GM18517 (cell line): Measurements from ENCODE around the gene LIPJ.

Source experiments
- ATAC-seq: cut with Tn5 transposase; IDR thresholded peaks from one replicate; pipeline ENCODE4 v1.9.1; 2021; ENCODE audit warnings: mild to moderate bottlenecking, moderate library complexity; ENCODE audit not compliant: unreplicated experiment

Gene LIPJ

GRCh38 chr10:88586462-88586861, at the start of gene LIPJ:
LIPJ (plus strand) TSS chr10:88586762; CDS start chr10:88590688, 3,926 bp downstream.
- ATAC-seq = no peak

- no peak for ATAC-seq
These were observed 49.2 kb upstream of the LIPJ start for GRCh38 chr10:88537322-88537721.

- no peak for ATAC-seq
These were observed 48.5 kb upstream of the LIPJ start for GRCh38 chr10:88538048-88538447.

GRCh38 chr10:88540351-88540750, 46.2 kb upstream of the LIPJ start:
- no peak for ATAC-seq

GRCh38 chr10:88541116-88541626, 45.4 kb upstream of the LIPJ start:
- no peak for ATAC-seq

- ATAC-seq = no peak
These were observed 44.0 kb upstream of the LIPJ start for GRCh38 chr10:88542522-88542921.

GRCh38 chr10:88544140-88544870, 42.3 kb upstream of the LIPJ start:
- no peak for ATAC-seq

GRCh38 chr10:88545359-88545758, 41.2 kb upstream of the LIPJ start:
- no peak for ATAC-seq

GRCh38 chr10:88546497-88546896, 40.1 kb upstream of the LIPJ start:
- ATAC-seq = no peak

- no peak for ATAC-seq
These were observed 35.3 kb upstream of the LIPJ start for GRCh38 chr10:88551246-88551645.

GRCh38 chr10:88553116-88553752, 33.3 kb upstream of the LIPJ start:
- ATAC-seq = no peak

GRCh38 chr10:88555190-88555908, 31.2 kb upstream of the LIPJ start:
- ATAC-seq = no peak

GRCh38 chr10:88557256-88557655, 29.3 kb upstream of the LIPJ start:
- ATAC-seq = no peak

GRCh38 chr10:88557658-88558057, 28.9 kb upstream of the LIPJ start:
- no peak for ATAC-seq

GRCh38 chr10:88562152-88562551, 24.4 kb upstream of the LIPJ start:
- ATAC-seq = no peak

GRCh38 chr10:88565072-88565471, 21.5 kb upstream of the LIPJ start:
- no peak for ATAC-seq

- no peak for ATAC-seq
These were observed 4.2 kb upstream of the LIPJ start for GRCh38 chr10:88582411-88582805.

GRCh38 chr10:88582806-88583583, 3.6 kb upstream of the LIPJ start, which contains the start of gene RNLS:
RNLS (minus strand) TSS chr10:88583318.
- peak; percentile 74 for ATAC-seq

GRCh38 chr10:88583584-88583957, 3.0 kb upstream of the LIPJ start:
- ATAC-seq = no peak

- ATAC-seq = no peak
These were observed 5.8 kb downstream of the LIPJ start for GRCh38 chr10:88592381-88592780.

- ATAC-seq = no peak
These were observed 6.3 kb downstream of the LIPJ start for GRCh38 chr10:88592906-88593305.
